Karpas-422 (cell line): Measurements from ENCODE around the gene NFATC3. TPM values are rescaled to one million over a fixed set of nuclear protein-coding genes. Genes with fewer than 3 reads are reported as not detected.
"Not testable (repeated sequence)": the region's sequence is repeated elsewhere in the genome, so short reads cannot be mapped to it uniquely, and the experiment has no call there.

Experiments
- DNase-seq: peaks from one replicate; pipeline ENCODE4 v3.0.0-alpha.2; 2015
- H2AFZ ChIP-seq: fragments of 200-600 bp; sonication (generic); 2 replicates; pipeline ENCODE4 v1.6.1; 2014; ENCODE audit warnings: antibody characterized with exemption, low read length, mixed read lengths
- H3K27ac ChIP-seq: fragments of 200-600 bp; sonication (generic); 2 replicates; pipeline ENCODE4 v1.5.1; 2014; ENCODE audit warnings: mild to moderate bottlenecking, low read length, moderate library complexity
- H3K27me3 ChIP-seq: fragments of 200-600 bp; sonication (generic); 2 replicates; pipeline ENCODE4 v1.6.1; 2014; ENCODE audit warnings: low read length, mixed read lengths
- H3K36me3 ChIP-seq: fragments of 200-600 bp; sonication (generic); 2 replicates; pipeline ENCODE4 v1.6.1; 2014; ENCODE audit warnings: low read length, mixed read lengths; ENCODE audit not compliant: insufficient read depth
- H3K4me1 ChIP-seq: fragments of 200-600 bp; sonication (generic); 2 replicates; pipeline ENCODE4 v1.6.1; 2014; ENCODE audit warnings: mild to moderate bottlenecking, low read length, mixed read lengths
- H3K4me2 ChIP-seq: fragments of 200-600 bp; sonication (generic); 2 replicates; pipeline ENCODE4 v1.6.1; 2014; ENCODE audit warnings: low read length, low read depth, mild to moderate bottlenecking; ENCODE audit not compliant: poor library complexity, severe bottlenecking
- H3K4me3 ChIP-seq: fragments of 200-600 bp; sonication (generic); 2 replicates; pipeline ENCODE4 v1.5.1; 2014; ENCODE audit warnings: mild to moderate bottlenecking, antibody characterized with exemption, low read length, mixed read lengths
- H3K79me2 ChIP-seq: fragments of 200-600 bp; sonication (generic); 2 replicates; pipeline ENCODE4 v1.6.1; 2014; ENCODE audit warnings: mild to moderate bottlenecking, low read length, mixed read lengths
- H3K9ac ChIP-seq: fragments of 200-600 bp; sonication (generic); 2 replicates; pipeline ENCODE4 v1.6.0; 2014; ENCODE audit warnings: low read length
- H3K9me2 ChIP-seq: fragments of 200-600 bp; sonication (generic), shearing (Covaris generic); replicated peaks from 2 replicates; pipeline ENCODE4 v1.6.0; 2014; ENCODE audit warnings: mild to moderate bottlenecking, low read length, moderate library complexity; ENCODE audit not compliant: insufficient read depth
- H3K9me3 ChIP-seq: fragments of 300-700, 200-600 bp; sonication (generic); 2 replicates; pipeline ENCODE4 v1.6.1; 2014; ENCODE audit warnings: low read length, mixed read lengths
- H4K20me1 ChIP-seq: fragments of 200-600 bp; sonication (generic); 2 replicates; pipeline ENCODE4 v1.6.1; 2014; ENCODE audit warnings: mild to moderate bottlenecking, antibody characterized with exemption, low read length, low read depth; ENCODE audit not compliant: insufficient read depth
- total RNA-seq: library from RNA; depleted of rRNA; stranded (reverse); fragments of >200 nt; shearing (Covaris generic); gene quantifications from 2 replicates; pipeline ENCODE4 v1.2.3, GENCODE V29; 2014; ENCODE audit warnings: low replicate concordance

Gene NFATC3
- total RNA-seq, 1 experiment from 2014 or later: 72.3 TPM

DNA sequence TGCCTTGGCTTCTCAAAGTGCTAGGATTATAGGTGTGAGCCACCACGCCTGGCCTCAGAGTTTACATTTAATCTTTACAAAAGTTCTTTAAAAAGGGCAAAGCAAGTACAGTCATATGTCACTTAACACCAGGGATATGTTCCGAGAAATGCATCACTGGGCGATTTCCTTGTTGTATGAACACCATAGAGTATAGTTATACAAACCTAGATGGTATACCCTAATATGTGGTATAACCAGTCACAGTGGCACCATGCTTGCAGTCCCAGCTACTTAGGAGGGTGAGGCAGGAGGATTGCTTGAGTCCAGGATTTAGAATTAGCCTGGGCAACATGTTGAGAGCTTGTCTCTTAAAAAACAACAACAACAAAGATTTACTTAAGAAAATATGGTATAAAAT is 51.3 kb downstream of the NFATC3 start:
- H3K4me1 ChIP-seq: peaks cover 10% of the 10 kb centered on the region
- H2AFZ ChIP-seq: no peak overlapping the region
- no peaks in the 10 kb centered on the region for H3K9me2 ChIP-seq
- H3K27me3 ChIP-seq: no peaks in the 10 kb centered on the region
- no peaks in the 10 kb centered on the region for H4K20me1 ChIP-seq
- H3K4me3 ChIP-seq: no peak overlapping the region
- H3K79me2 ChIP-seq: peaks cover 87% of the 10 kb centered on the region
- H3K27ac ChIP-seq: no peak overlapping the region
- no peak overlapping the region for H3K4me2 ChIP-seq
- H3K9me3 ChIP-seq: no peaks in the 10 kb centered on the region
- H3K9ac ChIP-seq: no peak overlapping the region
- peaks cover 16% of the 10 kb centered on the region for H3K36me3 ChIP-seq
- DNase-seq: no peak

- Histone ChIP-seq H3K9me3 (no peaks in the 10 kb centered on the region), H4K20me1 (no peaks in the 10 kb centered on the region), H3K36me3 (peaks cover 4% of the 10 kb centered on the region; the same call in 1 of the 2 replicates), H3K9me2 (no peaks in the 10 kb centered on the region), H3K4me2 (peak overlapping the region; percentile 15), H2AFZ (no peak overlapping the region), H3K9ac (no peak overlapping the region), H3K4me1 (peaks cover 30% of the 10 kb centered on the region), H3K27ac (peak overlapping the region; percentile 58; the same call in 1 of the 2 replicates), H3K79me2 (peaks cover 91% of the 10 kb centered on the region), H3K27me3 (no peaks in the 10 kb centered on the region), H3K4me3 (no peak overlapping the region)
- DNase-seq: no peak
These were observed 58.8 kb downstream of the NFATC3 start for GRCh38 chr16:68144008-68144407.

DNA sequence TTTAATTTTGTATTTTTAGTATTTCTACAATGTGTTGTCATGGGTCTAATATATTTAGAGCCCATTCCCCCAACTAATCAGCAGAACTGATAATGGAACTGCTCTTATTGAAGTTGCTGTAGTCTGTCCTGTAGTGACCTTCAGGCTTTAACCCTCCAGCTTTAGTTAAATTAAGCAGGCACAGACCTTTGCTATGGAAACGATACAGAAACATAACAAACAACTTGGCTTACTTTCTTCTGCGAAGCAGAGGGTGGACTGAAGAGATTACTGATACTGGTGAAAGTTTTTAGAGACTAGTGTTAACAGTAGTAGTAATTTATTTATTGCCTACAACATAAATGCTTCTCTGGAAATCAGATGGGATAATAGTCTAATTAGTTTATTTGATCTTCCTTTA is 61.4 kb downstream of the NFATC3 start:
- Histone ChIP-seq H3K9ac (no peak overlapping the region), H3K4me3 (no peak overlapping the region), H4K20me1 (no peaks in the 10 kb centered on the region), H3K9me3 (no peaks in the 10 kb centered on the region), H3K27ac (peak overlapping the region; percentile 15; the same call in 1 of the 2 replicates), H3K4me1 (peaks cover 28% of the 10 kb centered on the region), H3K9me2 (no peaks in the 10 kb centered on the region), H2AFZ (no peak overlapping the region), H3K79me2 (peaks cover 89% of the 10 kb centered on the region), H3K4me2 (no peak overlapping the region), H3K36me3 (peaks cover 4% of the 10 kb centered on the region; the same call in 1 of the 2 replicates), H3K27me3 (no peaks in the 10 kb centered on the region)
- DNase-seq: no peak

DNA sequence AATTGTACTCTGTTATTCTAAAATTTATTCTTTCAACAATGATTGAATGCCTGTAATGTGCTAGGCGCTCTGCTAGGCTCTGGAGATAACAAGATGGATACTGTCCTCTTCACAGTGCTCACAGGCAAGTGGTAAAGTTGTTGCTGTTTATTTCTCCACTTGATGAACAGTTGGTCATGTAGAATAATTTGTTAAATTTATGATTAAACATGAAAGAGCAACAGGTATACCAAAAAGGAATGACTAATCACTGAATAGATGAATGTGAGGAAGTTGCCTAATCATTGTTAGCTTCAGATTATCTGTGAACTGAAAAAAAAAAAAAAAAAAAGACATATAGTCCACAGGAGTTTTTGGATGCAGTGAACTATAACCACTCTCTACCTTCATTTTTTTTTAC is 62.3 kb downstream of the NFATC3 start:
- H3K9me2 ChIP-seq: no peaks in the 10 kb centered on the region
- no peak overlapping the region for H3K4me3 ChIP-seq
- no peak overlapping the region for H3K9ac ChIP-seq
- no peak overlapping the region for H2AFZ ChIP-seq
- H3K4me1 ChIP-seq: peaks cover 27% of the 10 kb centered on the region
- no peaks in the 10 kb centered on the region for H3K27me3 ChIP-seq
- H3K9me3 ChIP-seq: no peaks in the 10 kb centered on the region
- H3K27ac ChIP-seq: no peak overlapping the region; the same call in 1 of the 2 replicates
- H3K36me3 ChIP-seq: peaks cover 4% of the 10 kb centered on the region; the same call in 1 of the 2 replicates
- no peaks in the 10 kb centered on the region for H4K20me1 ChIP-seq
- peaks cover 85% of the 10 kb centered on the region for H3K79me2 ChIP-seq
- no peak overlapping the region for H3K4me2 ChIP-seq
- DNase-seq: no peak

DNA sequence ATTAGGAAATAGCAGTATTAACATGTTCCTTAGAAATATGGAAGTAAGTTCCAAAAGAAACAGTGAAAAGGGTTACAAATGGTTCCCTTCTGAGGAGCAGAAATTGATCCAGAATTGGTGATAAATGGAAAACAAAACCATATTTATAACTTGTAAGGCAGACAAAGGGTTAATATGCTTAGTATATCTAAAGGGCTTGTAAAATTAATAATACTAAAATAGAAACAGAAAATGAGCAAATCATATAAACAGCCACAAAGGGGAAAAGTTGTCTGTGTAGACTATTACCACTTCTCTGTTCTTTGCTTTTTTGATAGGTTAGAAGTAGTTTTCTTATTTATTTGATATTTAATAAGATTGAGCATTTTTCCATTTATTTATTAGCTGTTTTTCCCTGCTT is 64.4 kb downstream of the NFATC3 start:
- no peak overlapping the region for H3K27ac ChIP-seq
- H3K4me1 ChIP-seq: peaks cover 10% of the 10 kb centered on the region
- no peak overlapping the region for H3K9ac ChIP-seq
- no peak for DNase-seq
- no peaks in the 10 kb centered on the region for H3K9me2 ChIP-seq
- no peaks in the 10 kb centered on the region for H4K20me1 ChIP-seq
- H3K27me3 ChIP-seq: no peaks in the 10 kb centered on the region
- H2AFZ ChIP-seq: no peak overlapping the region
- no peak overlapping the region for H3K4me3 ChIP-seq
- no peak overlapping the region for H3K4me2 ChIP-seq
- H3K79me2 ChIP-seq: peaks cover 81% of the 10 kb centered on the region
- H3K9me3 ChIP-seq: no peaks in the 10 kb centered on the region
- H3K36me3 ChIP-seq: no peaks in the 10 kb centered on the region; the same call in 1 of the 2 replicates

DNA sequence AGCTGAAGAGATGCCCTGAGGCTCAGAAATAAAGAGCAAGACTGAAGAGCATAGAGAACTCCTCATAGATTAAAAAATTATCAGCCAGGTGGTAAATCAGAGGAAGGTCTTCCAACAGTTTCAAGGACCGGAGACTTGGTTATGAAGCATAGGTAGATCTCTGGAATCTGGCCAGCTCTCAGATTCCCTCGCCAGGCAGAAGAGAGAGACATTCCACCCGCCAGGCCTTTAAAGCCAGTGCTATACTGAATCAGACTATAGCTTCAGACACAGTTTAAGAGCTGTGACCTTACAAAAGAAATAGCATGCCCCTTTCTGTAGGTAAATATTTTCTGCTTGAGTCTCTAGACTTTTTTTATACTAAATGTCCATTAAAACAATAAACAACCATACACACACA is 70.3 kb downstream of the NFATC3 start:
- no peak overlapping the region for H3K9ac ChIP-seq
- H3K27ac ChIP-seq: no peak overlapping the region
- H3K4me1 ChIP-seq: no peaks in the 10 kb centered on the region
- H3K9me2 ChIP-seq: no peaks in the 10 kb centered on the region
- no peaks in the 10 kb centered on the region for H3K9me3 ChIP-seq
- H3K4me3 ChIP-seq: no peak overlapping the region
- no peaks in the 10 kb centered on the region for H4K20me1 ChIP-seq
- no peak overlapping the region for H3K4me2 ChIP-seq
- no peaks in the 10 kb centered on the region for H3K27me3 ChIP-seq
- H3K36me3 ChIP-seq: peaks cover 16% of the 10 kb centered on the region
- H2AFZ ChIP-seq: no peak overlapping the region
- no peak for DNase-seq
- H3K79me2 ChIP-seq: peaks cover 52% of the 10 kb centered on the region

DNA sequence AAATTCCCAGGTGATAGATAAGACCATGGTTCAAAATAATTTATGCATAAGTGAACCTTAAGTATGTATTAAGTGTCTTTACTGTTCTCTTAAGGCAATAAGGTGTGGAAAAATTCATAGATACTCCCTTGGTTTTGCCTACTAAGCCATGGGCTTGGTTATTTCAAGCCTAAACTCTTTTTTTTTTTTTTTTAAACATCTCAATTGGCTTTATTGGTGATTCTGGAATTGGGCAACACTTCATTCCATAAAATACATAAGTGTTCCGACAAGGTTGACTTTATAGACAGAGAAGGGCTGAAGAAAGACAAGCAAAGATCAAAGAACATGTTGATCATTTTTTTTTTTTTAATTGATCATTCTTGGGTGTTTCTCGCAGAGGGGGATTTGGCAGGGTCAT is 77.2 kb downstream of the NFATC3 start:
- no peak overlapping the region for H3K4me2 ChIP-seq
- H3K27ac ChIP-seq: no peak overlapping the region
- H3K4me1 ChIP-seq: peaks cover 22% of the 10 kb centered on the region
- no peak overlapping the region for H3K9ac ChIP-seq
- no peak overlapping the region for H2AFZ ChIP-seq
- peaks cover 39% of the 10 kb centered on the region for H3K36me3 ChIP-seq
- no peaks in the 10 kb centered on the region for H3K9me2 ChIP-seq
- H3K9me3 ChIP-seq: no peaks in the 10 kb centered on the region
- no peak for DNase-seq
- no peaks in the 10 kb centered on the region for H4K20me1 ChIP-seq
- H3K27me3 ChIP-seq: no peaks in the 10 kb centered on the region
- H3K79me2 ChIP-seq: peaks cover 15% of the 10 kb centered on the region
- H3K4me3 ChIP-seq: no peak overlapping the region

GRCh38 chr16:68163275-68163674 is 78.1 kb downstream of the NFATC3 start:
- not testable (repeated sequence) for H4K20me1 ChIP-seq, H3K9me3 ChIP-seq, H3K27me3 ChIP-seq, H2AFZ ChIP-seq, DNase-seq, H3K4me3 ChIP-seq, H3K9ac ChIP-seq, H3K27ac ChIP-seq, H3K4me2 ChIP-seq, H3K9me2 ChIP-seq
- H3K79me2 ChIP-seq: peaks cover 16% of the 10 kb centered on the region
- H3K36me3 ChIP-seq: peaks cover 32% of the 10 kb centered on the region
- H3K4me1 ChIP-seq: peaks cover 22% of the 10 kb centered on the region

GRCh38 chr16:68166264-68166663 is 81.1 kb downstream of the NFATC3 start:
- Histone ChIP-seq H3K79me2 (peaks cover 9% of the 10 kb centered on the region), H3K9me3 (no peaks in the 10 kb centered on the region), H4K20me1 (no peaks in the 10 kb centered on the region), H2AFZ (no peak overlapping the region), H3K9ac (no peak overlapping the region), H3K9me2 (no peaks in the 10 kb centered on the region), H3K4me3 (no peak overlapping the region), H3K27me3 (no peaks in the 10 kb centered on the region), H3K27ac (peak overlapping the region; percentile 82), H3K36me3 (peaks cover 22% of the 10 kb centered on the region), H3K4me1 (peaks cover 22% of the 10 kb centered on the region), H3K4me2 (peak overlapping the region; percentile 38)
- peak; percentile 66 for DNase-seq
